ENCODE results near the gene MAN1A1.
"Not testable (repeated sequence)": the region's sequence is repeated elsewhere in the genome, so short reads cannot be mapped to it uniquely, and the experiment has no call there.

The MAN1A1 gene

GRCh38 chr6:119349361-119350201 is at the start of gene MAN1A1:
MAN1A1 (minus strand) TSS chr6:119349761; CDS start chr6:119349065, 696 bp downstream.
- Histone ChIP-seq H3K4me1 (ENCODE audit: control insufficient read depth, insufficient read depth, low read length) (peaks cover 3% of the 10 kb centered on the region; the same call in 1 of the 2 replicates), H3K36me3 (ENCODE audit: control insufficient read depth, insufficient read depth, low read length) (no peaks in the 10 kb centered on the region), H3K27me3 (ENCODE audit: control insufficient read depth, insufficient read depth, low read length) (peaks cover 6% of the 10 kb centered on the region; the same call in 1 of the 2 replicates), H3K27ac (ENCODE audit: low read length) (no peak within 1 kb of the TSS), H3K4me3 (ENCODE audit: low read length) (peak within 1 kb of the TSS; percentile 91), H3K9me3 (ENCODE audit: control insufficient read depth, insufficient read depth, low read length) (no peaks in the 10 kb centered on the region)
- WGBS (ENCODE audit: insufficient coverage, insufficient read length): no CpG with 5 or more reads among the region's 103 CpGs
- DNase-seq (ENCODE audit: low read depth, low spot score): peak; percentile 66

GRCh38 chr6:119395192-119395591 is 45.6 kb upstream of the MAN1A1 start:
- H3K4me1 ChIP-seq (ENCODE audit: control insufficient read depth, insufficient read depth, low read length): no peaks in the 10 kb centered on the region
- no CpG with 5 or more reads among the region's 2 CpGs for WGBS (ENCODE audit: insufficient coverage, insufficient read length)
- no peaks in the 10 kb centered on the region for H3K27me3 ChIP-seq (ENCODE audit: control insufficient read depth, insufficient read depth, low read length)
- peaks cover 2% of the 10 kb centered on the region; the same call in 1 of the 2 replicates for H3K9me3 ChIP-seq (ENCODE audit: control insufficient read depth, insufficient read depth, low read length)
- H3K4me3 ChIP-seq (ENCODE audit: low read length): no peak overlapping the region
- H3K36me3 ChIP-seq (ENCODE audit: control insufficient read depth, insufficient read depth, low read length): no peaks in the 10 kb centered on the region
- DNase-seq (ENCODE audit: low read depth, low spot score): no peak
- no peak overlapping the region for H3K27ac ChIP-seq (ENCODE audit: low read length)

- no peak for DNase-seq (ENCODE audit: low read depth, low spot score)
- no peaks in the 10 kb centered on the region for H3K4me1 ChIP-seq (ENCODE audit: control insufficient read depth, insufficient read depth, low read length)
- H3K27ac ChIP-seq (ENCODE audit: low read length): no peak overlapping the region
- H3K9me3 ChIP-seq (ENCODE audit: control insufficient read depth, insufficient read depth, low read length): no peaks in the 10 kb centered on the region
- H3K4me3 ChIP-seq (ENCODE audit: low read length): no peak overlapping the region
- no peaks in the 10 kb centered on the region for H3K27me3 ChIP-seq (ENCODE audit: control insufficient read depth, insufficient read depth, low read length)
- H3K36me3 ChIP-seq (ENCODE audit: control insufficient read depth, insufficient read depth, low read length): no peaks in the 10 kb centered on the region
Measured at GRCh38 chr6:119390247-119390793, 40.8 kb upstream of the MAN1A1 start.

GRCh38 chr6:119385994-119386393 is 36.4 kb upstream of the MAN1A1 start:
- Histone ChIP-seq H3K9me3 (ENCODE audit: control insufficient read depth, insufficient read depth, low read length) (no peaks in the 10 kb centered on the region), H3K4me3 (ENCODE audit: low read length) (no peak overlapping the region), H3K27ac (ENCODE audit: low read length) (no peak overlapping the region), H3K27me3 (ENCODE audit: control insufficient read depth, insufficient read depth, low read length) (no peaks in the 10 kb centered on the region), H3K4me1 (ENCODE audit: control insufficient read depth, insufficient read depth, low read length) (no peaks in the 10 kb centered on the region), H3K36me3 (ENCODE audit: control insufficient read depth, insufficient read depth, low read length) (no peaks in the 10 kb centered on the region)
- no CpG with 5 or more reads among the region's 1 CpG for WGBS (ENCODE audit: insufficient coverage, insufficient read length)
- DNase-seq (ENCODE audit: low read depth, low spot score): no peak

- no peaks in the 10 kb centered on the region for H3K9me3 ChIP-seq (ENCODE audit: control insufficient read depth, insufficient read depth, low read length)
- H3K36me3 ChIP-seq (ENCODE audit: control insufficient read depth, insufficient read depth, low read length): no peaks in the 10 kb centered on the region
- DNase-seq (ENCODE audit: low read depth, low spot score): no peak
- no peaks in the 10 kb centered on the region for H3K27me3 ChIP-seq (ENCODE audit: control insufficient read depth, insufficient read depth, low read length)
- H3K27ac ChIP-seq (ENCODE audit: low read length): no peak overlapping the region
- no peak overlapping the region for H3K4me3 ChIP-seq (ENCODE audit: low read length)
- no peaks in the 10 kb centered on the region for H3K4me1 ChIP-seq (ENCODE audit: control insufficient read depth, insufficient read depth, low read length)
Measured at GRCh38 chr6:119384444-119384843, 34.9 kb upstream of the MAN1A1 start.

GRCh38 chr6:119379809-119380208 is 30.2 kb upstream of the MAN1A1 start:
- no peaks in the 10 kb centered on the region for H3K9me3 ChIP-seq (ENCODE audit: control insufficient read depth, insufficient read depth, low read length)
- no peaks in the 10 kb centered on the region for H3K27me3 ChIP-seq (ENCODE audit: control insufficient read depth, insufficient read depth, low read length)
- DNase-seq (ENCODE audit: low read depth, low spot score): no peak
- H3K27ac ChIP-seq (ENCODE audit: low read length): no peak overlapping the region
- no peaks in the 10 kb centered on the region for H3K4me1 ChIP-seq (ENCODE audit: control insufficient read depth, insufficient read depth, low read length)
- H3K4me3 ChIP-seq (ENCODE audit: low read length): no peak overlapping the region
- H3K36me3 ChIP-seq (ENCODE audit: control insufficient read depth, insufficient read depth, low read length): no peaks in the 10 kb centered on the region

- H3K36me3 ChIP-seq (ENCODE audit: control insufficient read depth, insufficient read depth, low read length); H3K4me3 ChIP-seq (ENCODE audit: low read length); H3K4me1 ChIP-seq (ENCODE audit: control insufficient read depth, insufficient read depth, low read length); H3K27ac ChIP-seq (ENCODE audit: low read length); DNase-seq (ENCODE audit: low read depth, low spot score); H3K27me3 ChIP-seq (ENCODE audit: control insufficient read depth, insufficient read depth, low read length); H3K9me3 ChIP-seq (ENCODE audit: control insufficient read depth, insufficient read depth, low read length): not testable (repeated sequence)
- no CpG with 5 or more reads among the region's 1 CpG for WGBS (ENCODE audit: insufficient coverage, insufficient read length)
Measured at GRCh38 chr6:119377043-119377442, 27.5 kb upstream of the MAN1A1 start.

GRCh38 chr6:119370080-119370479 is 20.5 kb upstream of the MAN1A1 start:
- no peak overlapping the region for H3K4me3 ChIP-seq (ENCODE audit: low read length)
- H3K9me3 ChIP-seq (ENCODE audit: control insufficient read depth, insufficient read depth, low read length): no peaks in the 10 kb centered on the region
- H3K4me1 ChIP-seq (ENCODE audit: control insufficient read depth, insufficient read depth, low read length): no peaks in the 10 kb centered on the region
- WGBS (ENCODE audit: insufficient coverage, insufficient read length): no CpG with 5 or more reads among the region's 3 CpGs
- H3K27me3 ChIP-seq (ENCODE audit: control insufficient read depth, insufficient read depth, low read length): no peaks in the 10 kb centered on the region
- H3K27ac ChIP-seq (ENCODE audit: low read length): no peak overlapping the region
- DNase-seq (ENCODE audit: low read depth, low spot score): no peak
- no peaks in the 10 kb centered on the region for H3K36me3 ChIP-seq (ENCODE audit: control insufficient read depth, insufficient read depth, low read length)

- Histone ChIP-seq H3K4me1 (ENCODE audit: control insufficient read depth, insufficient read depth, low read length) (no peaks in the 10 kb centered on the region), H3K9me3 (ENCODE audit: control insufficient read depth, insufficient read depth, low read length) (no peaks in the 10 kb centered on the region), H3K4me3 (ENCODE audit: low read length) (no peak overlapping the region), H3K36me3 (ENCODE audit: control insufficient read depth, insufficient read depth, low read length) (no peaks in the 10 kb centered on the region), H3K27ac (ENCODE audit: low read length) (no peak overlapping the region), H3K27me3 (ENCODE audit: control insufficient read depth, insufficient read depth, low read length) (no peaks in the 10 kb centered on the region)
- no CpG with 5 or more reads among the region's 6 CpGs for WGBS (ENCODE audit: insufficient coverage, insufficient read length)
- no peak for DNase-seq (ENCODE audit: low read depth, low spot score)
Measured at GRCh38 chr6:119368921-119369320, 19.4 kb upstream of the MAN1A1 start.

GRCh38 chr6:119361209-119361608 is 11.6 kb upstream of the MAN1A1 start:
- no peak overlapping the region for H3K27ac ChIP-seq (ENCODE audit: low read length)
- H3K27me3 ChIP-seq (ENCODE audit: control insufficient read depth, insufficient read depth, low read length): no peaks in the 10 kb centered on the region
- H3K36me3 ChIP-seq (ENCODE audit: control insufficient read depth, insufficient read depth, low read length): no peaks in the 10 kb centered on the region
- no peaks in the 10 kb centered on the region for H3K9me3 ChIP-seq (ENCODE audit: control insufficient read depth, insufficient read depth, low read length)
- no peak overlapping the region for H3K4me3 ChIP-seq (ENCODE audit: low read length)
- H3K4me1 ChIP-seq (ENCODE audit: control insufficient read depth, insufficient read depth, low read length): no peaks in the 10 kb centered on the region
- 100% methylated on average over 1 of the region's 4 CpGs for WGBS (ENCODE audit: insufficient coverage, insufficient read length)
- no peak for DNase-seq (ENCODE audit: low read depth, low spot score)
